OCI-LY3 (cell line): ENCODE data around the gene PLCH2.

Experiments
- H2AFZ ChIP-seq: fragments of 200-600, 300-600 bp; shearing (Covaris generic); 2 replicates; pipeline ENCODE4 v1.6.0; 2014; ENCODE audit warnings: antibody characterized with exemption, low read depth, low read length
- H3K27ac ChIP-seq: fragments of 200-600, 300-600 bp; sonication (generic); 2 replicates; pipeline ENCODE4 v1.5.1; 2014; ENCODE audit warnings: mild to moderate bottlenecking, low read length, moderate library complexity, mixed read lengths
- H3K27me3 ChIP-seq: fragments of 200-600, 300-600 bp; sonication (generic); 2 replicates; pipeline ENCODE4 v1.6.1; 2014; ENCODE audit warnings: low read depth, low read length, mixed read lengths
- H3K36me3 ChIP-seq: fragments of 200-600, 300-600 bp; sonication (generic); replicated peaks from 2 replicates; pipeline ENCODE3; 2014; ENCODE audit warnings: low read depth, low read length, mixed read lengths
- H3K4me1 ChIP-seq: fragments of 300-600, 200-600 bp; sonication (generic); 2 replicates; pipeline ENCODE4 v1.6.1; 2014; ENCODE audit warnings: low read length, mixed read lengths
- H3K4me2 ChIP-seq: fragments of 200-600, 300-600 bp; sonication (generic); 2 replicates; pipeline ENCODE4 v1.6.1; 2014; ENCODE audit warnings: low read length, mixed read lengths
- H3K4me3 ChIP-seq: fragments of 300-600, 200-600 bp; sonication (generic); 2 replicates; pipeline ENCODE4 v1.5.1; 2014; ENCODE audit warnings: antibody characterized with exemption, mild to moderate bottlenecking, low read length, moderate library complexity
- H3K79me2 ChIP-seq: fragments of 300-600, 200-600 bp; shearing (Covaris generic); 2 replicates; pipeline ENCODE4 v1.6.1; 2014; ENCODE audit warnings: mild to moderate bottlenecking, low read length, mixed read lengths
- H3K9ac ChIP-seq: fragments of 300-600, 200-600 bp; shearing (Covaris generic); 2 replicates; pipeline ENCODE4 v1.6.0; 2014; ENCODE audit warnings: mild to moderate bottlenecking, low read length, moderate library complexity
- H3K9me3 ChIP-seq: fragments of 200-600, 300-600 bp; shearing (Covaris generic); 2 replicates; pipeline ENCODE4 v1.6.1; 2014; ENCODE audit warnings: low read length, mixed read lengths; ENCODE audit not compliant: insufficient read depth
- H4K20me1 ChIP-seq: fragments of 200-600, 300-600 bp; sonication (generic); 2 replicates; pipeline ENCODE4 v1.6.1; 2016; ENCODE audit warnings: low read length, mixed read lengths; ENCODE audit not compliant: insufficient read depth
- CTCF ChIP-seq: fragments of 200-600, 300-600 bp; sonication (generic); IDR thresholded peaks from 2 replicates; pipeline ENCODE4 v1.5.1; 2014; ENCODE audit warnings: antibody characterized with exemption, low read length, low read depth
- EZH2phosphoT487 ChIP-seq: fragments of 200-600 bp; shearing (Covaris generic); IDR thresholded peaks from 2 replicates; pipeline ENCODE4 v1.6.1; 2018; ENCODE audit warnings: antibody characterized with exemption, mixed run types, low read depth

PLCH2 gene

GRCh38 chr1:2476061-2476999 lies at the start of gene PLCH2:
Gene PLCH2 (plus strand): TSS chr1:2476289. CDS start chr1:2476589, 300 bp downstream.
- Histone ChIP-seq H3K4me3 (no peak within 1 kb of the TSS), H3K27ac (no peak within 1 kb of the TSS), H3K4me1 (no peaks in the 10 kb centered on the region), H4K20me1 (no peaks in the 10 kb centered on the region), H3K4me2 (no peak within 1 kb of the TSS), H3K36me3 (no peaks in the 10 kb centered on the region), H3K9me3 (no peaks in the 10 kb centered on the region), H2AFZ (no peak within 1 kb of the TSS), H3K79me2 (no peaks in the 10 kb centered on the region), H3K27me3 (no peaks in the 10 kb centered on the region), H3K9ac (no peak within 1 kb of the TSS)
- TF ChIP-seq EZH2phosphoT487 (no peak), CTCF (no peak)

GRCh38 chr1:2426540-2426939 lies 49.5 kb upstream of the PLCH2 start:
- TF ChIP-seq EZH2phosphoT487 (no peak), CTCF (no peak)
- no peaks in the 10 kb centered on the region for H3K79me2 ChIP-seq
- H3K27ac ChIP-seq = no peak overlapping the region
- no peak overlapping the region for H3K4me3 ChIP-seq
- peaks cover 12% of the 10 kb centered on the region; the same call in 1 of the 2 replicates for H3K9me3 ChIP-seq
- H3K4me1 ChIP-seq = no peaks in the 10 kb centered on the region
- H3K27me3 ChIP-seq = no peaks in the 10 kb centered on the region
- H3K36me3 ChIP-seq = no peaks in the 10 kb centered on the region
- H4K20me1 ChIP-seq = no peaks in the 10 kb centered on the region
- no peak overlapping the region for H3K4me2 ChIP-seq
- H2AFZ ChIP-seq = no peak overlapping the region
- no peak overlapping the region for H3K9ac ChIP-seq

- Histone ChIP-seq H4K20me1 (no peaks in the 10 kb centered on the region), H3K27me3 (no peaks in the 10 kb centered on the region), H3K9ac (no peak overlapping the region), H2AFZ (no peak overlapping the region), H3K36me3 (no peaks in the 10 kb centered on the region), H3K4me2 (no peak overlapping the region), H3K79me2 (no peaks in the 10 kb centered on the region), H3K4me3 (no peak overlapping the region), H3K4me1 (no peaks in the 10 kb centered on the region), H3K9me3 (peaks cover 12% of the 10 kb centered on the region; the same call in 1 of the 2 replicates), H3K27ac (no peak overlapping the region)
- TF ChIP-seq CTCF (no peak), EZH2phosphoT487 (no peak)
Measured at GRCh38 chr1:2427051-2427450, 49.0 kb upstream of the PLCH2 start.

GRCh38 chr1:2427976-2428375 lies 48.1 kb upstream of the PLCH2 start:
- Histone ChIP-seq H3K36me3 (no peaks in the 10 kb centered on the region), H4K20me1 (no peaks in the 10 kb centered on the region), H3K9ac (no peak overlapping the region), H3K9me3 (0 out of 2 replicates have a peak, but pooled peaks cover 7% of the 10 kb centered on the region), H3K79me2 (no peaks in the 10 kb centered on the region), H3K4me2 (no peak overlapping the region), H3K4me3 (no peak overlapping the region), H3K27me3 (no peaks in the 10 kb centered on the region), H3K27ac (no peak overlapping the region), H2AFZ (no peak overlapping the region), H3K4me1 (no peaks in the 10 kb centered on the region)
- no peak for TF ChIP-seq CTCF
- TF ChIP-seq EZH2phosphoT487 = no peak
